Ecto neural progenitor cell (in vitro differentiated cells): Measurements from ENCODE around the gene P2RY4.
"Not testable (repeated sequence)": the region's sequence is repeated elsewhere in the genome, so short reads cannot be mapped to it uniquely, and the experiment has no call there.

Experiments
- DNase-seq: peaks from one replicate; pipeline ENCODE4 v3.0.0-alpha.2; 2018; ENCODE audit warnings: low spot score

Gene P2RY4

GRCh38 chrX:70243601-70244000 lies 16.4 kb downstream of the P2RY4 start:
- not testable (repeated sequence) for DNase-seq

GRCh38 chrX:70241501-70241900 lies 18.5 kb downstream of the P2RY4 start:
- DNase-seq, result no peak

DNA sequence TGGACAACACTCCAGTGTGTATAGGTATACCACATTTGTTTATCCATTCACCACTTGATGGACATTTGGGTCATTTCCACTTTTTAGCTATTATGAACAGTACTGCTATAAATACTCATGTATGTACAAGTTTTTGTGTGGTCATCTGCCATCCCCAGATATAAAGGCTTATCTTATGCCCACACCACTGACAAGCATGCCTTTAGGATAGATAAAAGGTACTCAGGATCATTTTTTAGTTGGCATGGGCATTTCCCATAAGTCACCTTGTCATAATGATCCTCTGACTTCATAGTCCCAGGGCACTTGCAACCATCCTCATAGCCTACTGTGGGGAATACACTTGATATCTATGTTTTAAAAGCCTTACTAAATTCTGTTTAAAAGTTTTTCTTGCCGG lies 19.3 kb downstream of the P2RY4 start:
- DNase-seq, result no peak

DNA sequence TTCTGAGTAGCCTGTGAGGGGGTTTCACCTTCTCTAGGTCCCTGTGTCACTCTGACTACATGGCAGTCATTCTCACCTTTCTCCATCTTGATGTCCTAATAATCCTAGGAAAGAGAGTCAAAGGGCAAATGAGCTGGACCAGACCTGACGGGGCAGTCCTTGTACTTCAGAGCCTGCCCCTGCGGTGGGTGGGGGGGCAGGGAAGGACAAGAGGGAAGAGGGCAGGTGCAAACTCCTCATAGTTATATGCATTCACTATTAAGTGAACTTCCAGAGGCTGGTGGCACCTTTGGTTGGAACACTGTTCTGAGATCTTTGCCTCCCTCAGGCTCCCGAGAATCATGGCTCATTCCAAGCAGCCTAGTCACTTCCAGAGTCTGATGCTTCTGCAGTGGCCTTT lies 25.6 kb downstream of the P2RY4 start, which contains the start of gene AWAT1:
Gene AWAT1, plus strand, starts transcription at position 301 of the 400 bp plus-strand sequence. Its CDS starts 41 bp downstream, at position 342.
- DNase-seq, result no peak

DNA sequence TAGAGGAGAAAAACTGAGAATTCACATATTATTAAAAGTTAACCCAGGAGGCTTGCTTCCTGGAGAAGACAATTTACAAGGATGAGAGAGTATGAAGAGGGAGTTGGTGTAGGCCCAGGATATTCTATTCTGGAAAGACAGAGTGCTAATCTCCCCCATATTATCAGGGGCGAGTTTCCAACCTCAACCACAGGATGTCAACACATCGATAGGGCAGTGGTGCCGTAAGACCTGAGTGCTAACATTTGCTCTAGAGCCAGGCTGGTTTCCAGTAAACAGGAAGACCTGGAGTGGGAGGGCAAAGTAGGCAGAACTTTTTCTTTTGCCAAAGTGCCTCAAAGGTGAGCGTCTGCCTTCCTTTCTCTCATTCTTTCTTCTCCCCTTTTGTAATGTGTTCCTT lies 28.3 kb downstream of the P2RY4 start:
- no peak for DNase-seq

- no peak for DNase-seq
These were observed 33.3 kb downstream of the P2RY4 start for GRCh38 chrX:70226687-70227086.

DNA sequence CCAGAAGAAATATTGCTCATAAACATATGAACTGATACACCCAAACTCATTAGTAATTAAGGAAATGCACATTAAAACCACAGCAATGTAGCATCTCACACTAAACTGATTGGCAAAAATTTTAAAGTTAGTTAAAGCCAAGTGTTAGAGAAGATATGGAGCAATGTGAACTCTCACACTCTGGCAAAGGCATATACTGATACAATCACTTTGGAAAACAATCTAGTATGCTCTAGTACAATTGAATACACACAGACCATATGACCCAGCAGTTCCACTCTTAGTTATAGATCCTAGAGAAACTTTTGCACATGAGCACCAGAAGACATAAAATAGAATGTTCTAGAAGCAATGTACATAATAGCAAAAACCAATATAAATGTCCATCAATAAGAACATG lies 34.0 kb downstream of the P2RY4 start:
- DNase-seq, result no peak

DNA sequence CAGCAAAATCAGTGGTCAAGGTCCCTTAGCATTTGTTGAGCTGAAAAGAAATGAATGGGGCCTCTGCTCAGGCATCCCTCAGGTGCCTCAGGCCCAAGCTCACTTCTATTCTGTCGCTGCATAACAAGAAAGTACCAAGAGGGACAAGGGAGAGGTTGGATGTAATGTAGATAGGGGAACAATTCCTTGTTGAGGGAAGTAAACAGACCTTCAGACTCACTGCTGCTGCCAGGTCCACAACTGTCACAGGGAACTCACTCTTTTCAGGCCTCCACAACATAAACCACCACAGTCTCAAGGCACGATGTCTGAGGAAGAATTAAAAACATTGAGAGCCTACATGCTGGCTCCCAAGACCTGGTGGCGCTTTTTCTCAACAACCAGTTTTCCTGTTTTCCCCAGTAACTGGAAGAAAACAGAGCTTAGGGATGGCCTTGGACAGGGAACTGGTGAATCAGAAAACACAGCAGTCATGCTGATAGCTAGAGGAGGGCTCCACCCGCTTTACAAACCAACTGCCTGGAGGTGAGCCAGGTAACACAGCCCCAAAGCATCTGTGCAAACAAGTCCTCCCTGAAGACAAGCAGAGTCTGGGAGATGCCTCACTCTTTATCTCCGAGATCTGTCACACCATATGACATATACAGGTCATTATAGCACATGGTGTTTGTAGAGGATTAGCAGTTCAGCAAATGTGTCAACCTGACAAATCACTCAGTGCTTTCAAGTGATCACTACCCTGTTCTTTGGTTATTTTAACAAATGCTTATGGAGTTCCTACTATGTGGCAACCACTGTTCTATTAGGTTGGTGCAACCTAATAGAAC lies 39.9 kb downstream of the P2RY4 start:
- DNase-seq, result no peak

DNA sequence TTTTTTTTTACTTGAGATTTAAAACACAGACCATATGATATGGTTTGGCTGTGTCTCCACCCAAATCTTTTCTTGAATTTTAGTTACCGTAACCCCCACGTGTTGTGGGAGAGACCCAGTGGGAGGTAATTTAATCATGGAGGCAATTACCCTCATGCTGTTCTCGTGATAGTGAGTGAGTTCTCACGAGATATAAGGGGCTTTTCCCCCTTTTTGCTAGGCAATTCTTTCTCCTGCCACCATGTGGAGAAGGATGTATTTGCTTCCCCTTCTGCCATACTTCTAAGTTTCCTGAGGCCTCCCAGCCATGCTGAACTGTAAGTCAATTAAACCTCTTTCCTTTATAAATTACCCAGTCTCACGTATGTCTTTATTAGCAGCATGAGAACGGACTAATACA lies 50.4 kb downstream of the P2RY4 start:
- DNase-seq, result not testable (repeated sequence)

DNA sequence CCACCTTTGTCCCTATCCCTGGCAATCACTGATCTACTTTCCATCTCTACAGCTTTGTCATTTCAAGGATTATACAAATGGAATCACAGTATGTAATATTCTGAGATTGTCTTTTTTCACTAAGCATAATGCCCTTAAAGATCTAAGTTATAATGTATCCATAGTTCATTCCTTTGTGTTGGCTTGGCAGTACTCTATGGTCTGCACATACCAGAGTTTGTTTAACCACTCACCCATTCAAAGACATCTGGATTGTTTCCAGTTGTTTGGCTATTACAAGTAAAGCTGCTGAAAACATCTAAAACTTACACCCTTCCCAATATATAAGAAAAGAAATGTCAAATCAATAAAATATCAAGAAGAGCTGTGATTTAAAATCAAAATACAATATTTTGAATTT lies 51.5 kb downstream of the P2RY4 start:
- DNase-seq, result no peak
